ENCODE results near the gene TOP2A. TPM values are rescaled to one million over a fixed set of nuclear protein-coding genes. Genes with fewer than 3 reads are reported as not detected.

The TOP2A gene
- total RNA-seq, 2 donors from 2014 or later = 46.2 to 124 TPM

- Histone ChIP-seq H3K4me3 (no peak overlapping the region), H3K4me1 (no peaks in the 10 kb centered on the region), H3K27me3 (no peaks in the 10 kb centered on the region), H3K9ac (ENCODE audit: low read depth in 2 of 2, low read length in 2 of 2) (no peak overlapping the region), H3K27ac (no peak overlapping the region), H3K9me3 (no peaks in the 10 kb centered on the region), H3K36me3 (no peaks in the 10 kb centered on the region)
- DNase-seq = no peak
- TF ChIP-seq CTCF (IDR thresholded peaks at IDR 0.05) = no peak
- intact Hi-C loops (cut with DNase I) = loop anchor here (2.0 to 5.0 kb wide), 2 partner anchors 56 to 172 kb away; partner anchors contain the start of gene TOP2A
Measured at GRCh38 chr17:40361063-40361924, 56.4 kb downstream of the TOP2A start.

GRCh38 chr17:40360091-40360490, 57.6 kb downstream of the TOP2A start:
- H3K27ac ChIP-seq = no peak overlapping the region
- H3K9ac ChIP-seq (ENCODE audit: low read depth in 2 of 2, low read length in 2 of 2) = no peak overlapping the region
- H3K4me3 ChIP-seq = no peak overlapping the region
- no peaks in the 10 kb centered on the region for H3K27me3 ChIP-seq
- no peak for TF ChIP-seq CTCF (IDR thresholded peaks at IDR 0.05)
- intact Hi-C loops (cut with DNase I) = loop anchor here (2.0 to 5.0 kb wide), 2 partner anchors 57 to 173 kb away; partner anchors contain the start of gene TOP2A
- H3K4me1 ChIP-seq = no peaks in the 10 kb centered on the region
- H3K36me3 ChIP-seq = no peaks in the 10 kb centered on the region
- no peak for DNase-seq
- no peaks in the 10 kb centered on the region for H3K9me3 ChIP-seq

DNA sequence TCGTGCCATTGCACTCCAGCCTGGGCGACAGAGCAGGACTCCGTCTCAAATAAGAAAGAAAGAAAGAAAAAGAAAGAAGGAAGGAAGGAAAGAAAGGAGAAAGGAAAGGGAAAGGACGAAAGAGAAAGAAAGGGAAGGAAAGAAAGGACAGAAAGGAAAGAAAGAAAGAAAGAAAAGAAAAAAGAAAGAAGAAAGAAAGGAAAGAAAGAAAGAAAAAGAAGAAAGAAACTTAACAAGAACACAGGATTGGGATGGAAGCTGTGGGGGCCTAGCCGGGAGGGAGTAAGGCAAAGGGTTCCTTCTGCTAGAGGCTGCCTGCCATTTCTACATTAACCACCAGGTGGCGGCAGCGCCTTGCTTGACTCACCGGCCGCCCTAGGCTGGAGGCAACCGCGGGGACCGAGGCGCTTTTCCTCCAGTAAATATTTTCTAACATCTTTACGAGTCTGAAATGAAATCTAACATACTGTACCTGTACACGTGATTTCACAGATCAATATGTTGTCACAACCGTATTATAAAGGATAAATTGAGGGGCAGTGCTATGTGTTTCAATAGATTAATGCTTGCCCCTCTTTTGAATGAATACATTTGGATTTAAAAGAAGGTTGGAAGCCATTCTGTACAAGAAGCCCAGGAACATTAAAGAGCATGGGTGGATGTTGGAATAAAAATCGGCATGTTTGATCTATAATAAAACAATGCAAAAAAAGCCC, 59.2 kb downstream of the TOP2A start:
- DNase-seq = peak; percentile 94
- Histone ChIP-seq H3K27me3 (no peaks in the 10 kb centered on the region), H3K4me1 (no peaks in the 10 kb centered on the region), H3K27ac (no peak overlapping the region), H3K4me3 (no peak overlapping the region), H3K36me3 (no peaks in the 10 kb centered on the region), H3K9ac (ENCODE audit: low read depth in 2 of 2, low read length in 2 of 2) (peak overlapping the region in 1 of 2 donors; percentile 66), H3K9me3 (no peaks in the 10 kb centered on the region)
- intact Hi-C loops (cut with DNase I) = loop anchor here (2.0 kb wide), 1 partner anchor 202 kb away; no protein-coding TSS in a partner anchor
- TF ChIP-seq CTCF (IDR thresholded peaks at IDR 0.05) = peak; percentile 99

DNA sequence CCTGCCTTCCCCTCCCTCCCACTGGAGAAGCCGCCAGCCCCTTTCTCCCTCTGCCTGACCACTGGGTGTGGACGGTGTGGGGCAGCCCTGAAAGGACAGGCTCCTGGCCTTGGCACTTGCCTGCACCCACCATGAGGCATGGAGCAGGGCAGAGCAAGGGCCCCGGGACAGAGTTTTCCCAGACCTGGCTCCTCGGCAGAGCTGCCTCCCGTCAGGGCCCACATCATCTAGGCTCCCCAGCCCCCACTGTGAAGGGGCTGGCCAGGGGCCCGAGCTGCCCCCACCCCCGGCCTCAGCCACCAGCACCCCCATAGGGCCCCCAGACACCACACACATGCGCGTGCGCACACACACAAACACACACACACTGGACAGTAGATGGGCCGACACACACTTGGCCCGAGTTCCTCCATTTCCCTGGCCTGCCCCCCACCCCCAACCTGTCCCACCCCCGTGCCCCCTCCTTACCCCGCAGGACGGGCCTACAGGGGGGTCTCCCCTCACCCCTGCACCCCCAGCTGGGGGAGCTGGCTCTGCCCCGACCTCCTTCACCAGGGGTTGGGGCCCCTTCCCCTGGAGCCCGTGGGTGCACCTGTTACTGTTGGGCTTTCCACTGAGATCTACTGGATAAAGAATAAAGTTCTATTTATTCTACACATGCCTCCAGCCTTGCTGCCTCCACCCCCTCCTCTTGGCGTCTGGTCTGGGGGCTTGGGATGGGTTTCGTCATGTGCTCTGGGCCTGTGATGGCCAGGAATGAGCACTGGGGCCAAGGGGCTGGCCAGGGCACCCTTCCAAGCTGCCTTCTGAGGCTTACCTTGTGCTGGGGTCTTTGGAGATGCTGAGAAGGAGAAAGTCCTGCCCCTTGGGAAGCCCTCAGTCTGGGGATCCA, 60.5 kb downstream of the TOP2A start:
- H3K4me1 ChIP-seq = no peaks in the 10 kb centered on the region
- no peaks in the 10 kb centered on the region for H3K9me3 ChIP-seq
- DNase-seq = no peak
- H3K4me3 ChIP-seq = no peak overlapping the region
- TF ChIP-seq CTCF (IDR thresholded peaks at IDR 0.05) = no peak
- intact Hi-C loops (cut with DNase I) = no loop called here
- H3K27me3 ChIP-seq = no peaks in the 10 kb centered on the region
- no peak overlapping the region for H3K9ac ChIP-seq (ENCODE audit: low read depth in 2 of 2, low read length in 2 of 2)
- H3K27ac ChIP-seq = no peak overlapping the region
- H3K36me3 ChIP-seq = peaks cover 5% of the 10 kb centered on the region
